HG02642 (cell line): ENCODE results near the gene VRK2.
"Not testable (repeated sequence)": the region's sequence is repeated elsewhere in the genome, so short reads cannot be mapped to it uniquely, and the experiment has no call there.

Experiments
- ATAC-seq: cut with Tn5 transposase; IDR thresholded peaks from one replicate; pipeline ENCODE4 v1.9.1; 2021; ENCODE audit warnings: mild to moderate bottlenecking; ENCODE audit not compliant: unreplicated experiment, poor library complexity

Gene VRK2

DNA sequence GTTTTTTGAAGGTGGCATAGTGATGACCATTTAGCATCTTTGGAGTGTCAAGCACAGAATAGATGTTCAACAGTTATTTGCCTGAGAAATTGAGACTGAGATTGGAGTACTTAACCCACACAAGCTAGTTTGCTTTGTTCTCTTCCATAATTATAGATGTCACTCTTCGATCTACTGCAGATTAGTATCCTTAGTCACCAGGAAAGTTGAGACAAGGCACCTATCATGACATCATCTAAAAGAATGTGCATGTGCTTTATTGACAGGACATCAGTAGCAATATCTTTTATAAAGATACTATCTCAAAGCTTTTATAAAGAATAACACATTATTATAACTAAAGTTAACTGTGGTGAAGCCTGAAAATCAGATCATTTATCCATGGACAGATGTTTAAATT is 6.4 kb downstream of the VRK2 start:
- no peak for ATAC-seq

DNA sequence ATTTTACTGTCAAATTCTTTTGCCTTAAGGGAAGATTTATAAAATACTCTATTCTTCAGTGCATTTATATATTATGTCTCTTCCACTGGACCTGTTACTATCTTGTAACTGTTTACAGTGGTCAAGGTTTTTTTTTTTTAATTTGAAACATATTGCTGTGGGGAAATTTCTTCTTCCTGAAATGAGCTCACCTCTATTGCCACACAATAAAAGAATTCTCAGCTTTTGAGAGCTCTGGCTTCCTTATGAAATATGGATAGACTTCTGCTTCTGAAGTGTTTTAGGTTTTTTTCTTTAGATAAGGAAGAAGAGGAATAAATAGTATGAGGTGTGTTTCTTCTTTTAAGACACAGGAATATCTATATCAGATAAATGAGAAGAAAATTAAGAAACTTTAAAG is 7.7 kb downstream of the VRK2 start:
- ATAC-seq: no peak

DNA sequence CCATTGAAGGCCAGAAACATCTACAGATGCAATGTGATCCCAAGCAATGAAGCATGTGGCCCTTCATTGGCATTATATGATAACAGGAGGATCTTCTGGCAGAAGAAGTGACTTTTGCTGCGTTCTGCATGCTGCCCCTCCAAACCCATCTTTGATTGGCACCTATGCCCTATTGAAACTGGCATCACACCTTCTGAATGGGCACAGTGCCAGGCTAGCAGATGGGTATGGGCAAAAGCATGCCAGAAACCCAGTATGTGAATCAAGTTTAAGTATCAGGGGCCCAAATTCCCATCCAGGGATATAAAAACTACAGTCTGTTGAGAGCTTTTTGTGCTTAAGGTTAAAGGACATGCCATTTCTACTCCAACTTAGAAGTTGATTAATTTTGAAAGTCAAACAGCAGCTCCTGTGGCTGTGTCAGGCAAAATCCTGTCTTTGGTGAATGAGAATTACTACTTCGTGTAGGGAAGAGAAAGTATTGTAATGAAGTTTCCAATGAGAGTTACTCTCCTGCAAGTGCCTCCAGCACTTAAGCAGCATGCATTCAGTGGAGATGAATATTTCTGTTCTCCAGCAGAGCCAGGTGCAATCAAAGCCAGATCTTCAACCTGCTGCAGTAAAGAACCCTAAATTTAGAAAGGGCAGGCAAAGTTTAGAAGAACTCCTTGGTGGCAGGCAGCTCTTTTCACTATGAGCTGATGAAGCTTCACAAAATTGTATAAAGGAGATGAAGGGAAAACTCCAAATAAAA is 8.6 kb downstream of the VRK2 start:
- ATAC-seq: no peak

DNA sequence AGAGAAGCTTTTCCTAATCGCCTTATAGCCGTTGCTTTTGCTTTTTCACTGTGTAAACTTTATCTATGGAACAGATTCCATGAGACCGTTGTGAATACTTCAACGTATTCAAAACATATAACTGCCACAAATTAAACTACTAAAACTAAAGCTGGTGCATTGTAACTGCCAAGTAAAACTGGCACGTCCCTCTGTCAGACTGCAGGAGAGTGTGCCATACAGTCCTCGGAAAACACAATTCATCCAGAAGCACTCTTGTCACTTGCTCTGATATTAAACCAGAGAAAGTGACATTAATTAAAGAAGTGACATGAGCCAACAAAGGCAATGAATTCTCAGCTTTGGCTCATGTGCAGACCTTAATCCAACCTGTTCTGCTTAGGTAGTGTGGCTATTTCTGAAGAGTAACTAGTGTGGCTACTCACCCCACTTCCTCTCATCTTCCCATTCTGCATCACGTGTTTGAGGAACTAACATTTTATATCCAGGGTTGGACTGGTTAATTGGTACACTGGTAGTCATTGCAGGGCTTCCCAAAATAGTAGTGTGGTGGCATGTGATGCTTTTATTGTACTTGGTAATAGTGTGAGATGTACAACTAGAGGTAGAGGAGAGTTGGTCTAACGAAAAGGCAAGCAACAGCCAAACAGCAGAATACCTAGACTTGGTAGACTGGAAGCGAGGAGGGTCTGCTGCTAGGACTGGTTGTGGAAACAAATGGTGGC is 9.7 kb downstream of the VRK2 start:
- no peak for ATAC-seq

DNA sequence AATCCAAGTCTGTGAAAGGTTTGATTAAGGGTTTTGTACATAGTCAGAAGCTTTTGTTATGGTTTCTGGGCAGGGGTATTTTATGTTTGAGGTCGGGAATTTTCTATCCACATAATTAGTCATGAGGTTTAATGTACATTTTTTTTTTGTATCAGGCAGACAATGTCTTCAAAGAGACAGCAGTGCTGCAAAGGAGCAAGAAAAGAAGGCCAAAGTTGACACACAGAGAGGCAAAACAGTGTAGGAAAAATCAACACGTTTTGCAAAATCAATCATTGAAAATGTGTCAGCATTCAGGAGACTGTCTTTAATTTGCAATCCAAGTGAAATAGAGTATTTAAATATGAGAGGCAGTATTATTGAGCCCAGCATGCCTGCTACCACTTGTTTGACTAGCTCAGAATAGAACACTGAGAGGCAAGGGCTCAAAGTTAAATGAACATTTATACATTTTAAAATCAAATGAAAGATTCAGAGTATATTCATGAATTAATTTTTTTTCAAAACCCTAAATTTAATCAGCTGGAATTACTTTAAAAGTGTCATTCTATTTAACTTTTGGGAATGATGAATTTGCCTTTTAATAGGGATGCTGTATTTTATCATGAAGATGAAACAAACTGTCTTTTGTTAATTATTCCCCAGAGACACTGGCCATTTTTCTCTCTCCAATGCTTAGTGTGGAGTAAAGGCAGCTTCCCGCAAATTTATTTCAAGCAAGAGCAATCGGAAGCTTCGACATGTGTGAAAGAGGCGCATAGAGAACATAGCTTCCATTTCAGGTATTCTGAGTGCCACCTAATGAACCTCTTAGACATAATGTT is 11.3 kb downstream of the VRK2 start:
- no peak for ATAC-seq

DNA sequence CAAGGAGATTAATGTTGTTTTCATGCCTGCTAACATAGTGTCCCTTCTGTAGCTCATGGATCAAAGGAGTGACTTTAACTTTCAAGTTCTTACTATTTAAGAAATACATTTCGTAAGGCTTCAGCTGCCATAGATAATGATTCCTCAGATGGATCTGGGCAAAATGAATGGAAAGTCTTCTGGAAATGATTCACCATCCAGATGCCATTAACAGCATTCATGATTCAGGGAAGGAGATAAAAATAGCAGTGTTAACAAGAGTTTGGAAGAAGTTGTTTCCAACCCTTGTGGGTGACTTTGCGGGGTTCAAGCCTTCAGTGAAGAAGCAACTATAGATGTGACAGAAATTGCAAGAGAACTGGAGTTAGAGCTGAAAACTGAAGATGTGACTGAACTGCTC is 17.0 kb downstream of the VRK2 start:
- no peak for ATAC-seq

DNA sequence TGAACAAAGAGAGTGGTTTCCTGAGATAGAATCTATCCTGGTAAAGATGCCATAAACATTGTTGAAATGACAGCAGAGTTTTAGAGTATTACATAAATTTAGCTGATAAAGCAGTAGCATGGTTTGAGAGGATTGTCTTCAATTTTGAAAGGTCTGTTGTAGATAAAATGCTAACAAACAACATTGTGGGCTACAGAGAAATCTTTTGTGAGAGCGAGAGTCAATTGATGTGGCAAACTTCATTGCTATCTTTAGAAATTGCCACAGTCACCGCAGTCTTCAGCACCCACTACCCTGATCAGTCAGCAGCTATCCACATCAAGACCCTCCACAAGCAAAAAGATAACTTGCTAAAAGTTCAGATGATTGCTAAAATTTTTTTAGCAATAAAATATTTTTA is 17.5 kb downstream of the VRK2 start:
- ATAC-seq: no peak

DNA sequence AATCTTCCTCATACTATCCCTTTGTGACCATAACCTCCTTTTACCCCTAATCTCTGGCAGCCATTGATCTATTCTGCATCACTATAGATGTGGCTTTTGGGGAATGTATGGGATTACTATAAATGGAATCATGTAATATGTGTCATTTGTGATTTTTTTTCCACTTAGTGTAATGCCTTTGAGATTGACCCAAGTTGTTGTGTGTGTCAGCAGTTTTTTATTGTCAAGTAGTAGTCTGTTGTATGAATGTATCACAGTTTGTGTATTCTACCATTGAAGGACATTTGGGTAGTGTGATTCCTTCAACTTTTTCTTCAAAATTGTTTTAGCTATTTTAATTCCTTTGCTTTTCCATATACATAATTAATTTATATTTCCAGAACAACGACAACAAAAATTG is 18.6 kb downstream of the VRK2 start:
- no peak for ATAC-seq

DNA sequence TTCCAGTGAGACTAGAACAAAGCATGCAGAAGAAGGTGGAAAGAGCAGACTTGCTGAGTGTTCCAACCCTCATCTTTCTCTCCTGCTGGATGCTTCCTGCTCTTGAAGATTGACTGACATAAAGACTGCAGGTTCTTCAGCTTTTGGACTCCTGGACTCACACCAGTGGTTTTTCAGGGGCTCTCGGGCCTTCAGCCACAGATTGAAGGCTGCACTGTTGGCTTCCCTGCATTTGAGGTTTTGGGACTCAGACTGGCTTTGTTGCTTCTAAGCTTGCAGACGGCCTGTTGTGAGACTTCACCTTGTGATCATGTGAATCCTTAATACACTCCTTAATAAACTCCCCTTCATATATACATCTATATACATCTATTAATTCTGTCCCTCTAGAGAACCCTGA is 20.4 kb downstream of the VRK2 start:
- no peak for ATAC-seq

DNA sequence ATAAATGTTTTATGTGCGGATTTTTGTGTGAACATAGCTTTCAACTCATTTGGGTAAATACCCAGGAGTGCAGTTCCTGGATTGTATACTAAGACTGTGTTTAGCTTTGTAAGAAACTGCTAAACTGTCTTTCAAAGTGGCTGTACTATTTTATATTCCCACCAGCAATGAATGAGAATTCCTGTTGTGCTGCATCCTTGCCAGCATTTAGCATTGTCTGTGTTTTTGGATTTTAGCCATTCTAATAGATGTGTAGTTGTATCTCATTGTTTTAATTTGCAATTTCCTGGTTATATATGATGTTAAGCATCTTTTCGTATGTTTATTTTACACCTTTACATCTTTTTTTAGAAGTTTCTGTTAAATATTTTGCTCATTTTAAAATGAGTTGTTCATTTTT is 24.2 kb downstream of the VRK2 start:
- ATAC-seq: no peak

DNA sequence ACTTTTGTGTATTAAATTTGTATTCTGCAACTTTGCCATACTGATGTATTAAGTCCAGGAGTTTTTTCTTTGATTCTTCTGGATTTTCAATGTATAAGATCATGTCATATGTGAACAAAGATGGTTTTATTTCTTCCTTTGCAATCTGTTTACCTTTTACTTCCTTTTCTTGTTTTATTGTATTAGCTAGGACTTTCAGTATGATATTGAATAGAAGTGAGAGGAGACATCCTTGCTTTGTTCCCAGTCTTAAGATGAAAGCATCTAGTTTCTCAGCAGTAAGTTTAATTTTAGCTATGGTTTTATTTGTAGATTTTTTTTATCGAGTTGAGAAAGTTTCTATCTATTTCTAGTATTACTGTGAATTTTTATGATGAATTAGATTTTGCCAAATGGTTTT is 25.5 kb downstream of the VRK2 start:
- ATAC-seq: no peak

DNA sequence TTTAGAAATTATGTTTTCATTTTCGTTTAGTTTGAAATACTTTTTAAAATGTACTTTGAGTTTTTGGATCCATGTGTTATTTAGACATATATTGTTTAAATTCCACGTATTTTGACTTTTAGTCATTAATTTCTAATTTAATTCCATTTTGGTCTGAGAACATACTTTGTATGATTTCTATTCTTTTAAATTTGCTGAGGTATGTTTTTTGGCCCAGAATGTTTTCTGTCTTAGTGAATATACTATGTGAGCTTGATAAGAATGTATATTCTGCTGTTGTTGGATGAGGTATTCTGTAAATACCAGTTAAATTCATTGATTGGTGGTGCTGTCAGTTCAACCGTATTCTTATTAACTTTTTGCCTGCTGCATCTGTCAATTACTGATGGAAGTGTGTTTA is 26.4 kb downstream of the VRK2 start:
- ATAC-seq: no peak

DNA sequence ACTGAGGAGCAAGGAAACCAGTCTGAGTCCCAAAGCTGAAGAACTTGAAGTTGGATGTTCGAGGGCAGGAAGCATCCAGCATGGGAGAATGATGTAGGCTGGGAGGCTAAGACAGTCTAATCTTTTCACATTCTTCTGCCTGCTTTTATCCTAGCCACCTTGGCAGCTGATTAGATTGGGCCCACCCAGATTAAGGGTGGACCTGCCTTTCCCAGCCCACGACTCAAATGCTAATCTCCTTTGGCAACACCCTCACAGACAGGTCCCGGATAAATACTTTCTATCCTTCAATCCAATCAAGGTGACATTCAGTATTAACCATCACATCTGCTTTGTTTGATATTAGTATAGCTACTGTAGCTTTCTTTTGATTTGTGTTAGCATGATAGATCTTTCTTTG is 27.1 kb downstream of the VRK2 start:
- ATAC-seq: no peak

DNA sequence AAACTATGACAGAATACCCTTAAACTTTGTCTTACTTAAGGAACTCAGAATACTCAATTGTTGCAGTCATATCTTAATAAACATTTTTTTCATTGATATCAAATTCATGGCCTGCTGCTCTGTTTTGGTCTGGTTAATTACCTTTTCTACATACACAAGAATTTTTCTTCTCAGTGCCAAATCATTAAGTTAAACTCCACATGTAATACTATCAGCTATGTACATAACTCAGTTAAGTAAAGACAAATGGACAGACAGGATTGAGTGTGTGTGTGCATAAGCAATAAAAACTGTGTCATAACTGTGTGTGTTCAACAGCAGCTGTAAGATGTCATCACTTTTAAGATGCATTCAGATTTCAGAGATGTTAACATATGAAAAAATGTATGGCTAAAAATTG is 34.4 kb downstream of the VRK2 start:
- ATAC-seq: no peak

DNA sequence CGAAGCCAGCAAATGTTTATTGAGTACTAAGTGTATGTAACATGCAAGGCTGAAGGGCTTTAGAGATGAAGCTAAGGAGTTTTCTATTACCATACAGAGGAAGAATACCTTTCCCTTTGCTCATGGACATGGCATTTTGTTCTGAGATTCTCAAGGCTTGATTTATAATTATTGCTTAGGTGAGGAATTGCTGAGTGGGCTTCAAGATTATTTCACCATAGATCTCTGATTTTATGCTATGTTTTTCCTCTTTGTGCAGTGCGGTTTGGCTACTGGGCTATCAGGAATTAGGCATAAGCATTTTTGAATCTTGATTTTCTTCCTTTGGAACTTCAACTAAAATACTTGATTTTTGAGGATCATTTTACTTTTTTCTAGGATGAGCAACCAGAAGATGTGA is 42.5 kb downstream of the VRK2 start:
- no peak for ATAC-seq

DNA sequence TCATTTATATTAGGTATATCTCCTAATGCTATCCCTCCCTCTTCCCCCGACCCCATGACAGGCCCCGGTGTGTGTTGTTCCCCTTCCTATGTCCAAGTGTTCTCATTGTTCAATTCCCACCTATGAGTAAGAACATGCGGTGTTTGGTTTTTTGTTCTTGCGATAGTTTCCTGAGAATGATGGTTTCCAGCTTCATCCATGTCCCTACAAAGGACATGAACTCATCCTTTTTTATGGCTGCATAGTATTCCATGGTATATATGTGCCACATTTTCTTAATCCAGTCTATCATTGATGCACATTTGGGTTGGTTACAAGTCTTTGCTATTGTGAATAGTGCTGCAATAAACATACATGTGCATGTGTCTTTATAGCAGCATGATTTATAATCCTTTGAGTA is 46.2 kb downstream of the VRK2 start:
- ATAC-seq: not testable (repeated sequence)

DNA sequence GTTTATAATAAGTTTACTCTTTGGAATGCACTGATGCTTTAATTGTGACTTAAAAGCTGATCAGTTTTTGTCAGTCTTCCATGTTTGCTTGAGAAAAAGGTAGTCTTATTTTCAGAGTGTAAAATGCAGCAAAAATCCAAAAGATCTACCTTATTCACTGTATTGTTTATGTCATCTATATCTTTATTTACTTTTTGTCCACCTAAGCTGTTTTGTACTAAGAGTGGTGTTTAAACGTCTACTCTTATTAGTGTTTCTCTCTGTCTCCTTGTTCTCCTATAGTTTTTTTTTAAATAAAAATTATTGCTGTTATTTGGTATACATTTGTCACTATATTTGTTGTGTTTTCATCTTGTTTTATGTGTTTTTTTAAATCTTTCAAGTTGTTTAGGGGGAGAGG is 50.4 kb downstream of the VRK2 start:
- no peak for ATAC-seq

DNA sequence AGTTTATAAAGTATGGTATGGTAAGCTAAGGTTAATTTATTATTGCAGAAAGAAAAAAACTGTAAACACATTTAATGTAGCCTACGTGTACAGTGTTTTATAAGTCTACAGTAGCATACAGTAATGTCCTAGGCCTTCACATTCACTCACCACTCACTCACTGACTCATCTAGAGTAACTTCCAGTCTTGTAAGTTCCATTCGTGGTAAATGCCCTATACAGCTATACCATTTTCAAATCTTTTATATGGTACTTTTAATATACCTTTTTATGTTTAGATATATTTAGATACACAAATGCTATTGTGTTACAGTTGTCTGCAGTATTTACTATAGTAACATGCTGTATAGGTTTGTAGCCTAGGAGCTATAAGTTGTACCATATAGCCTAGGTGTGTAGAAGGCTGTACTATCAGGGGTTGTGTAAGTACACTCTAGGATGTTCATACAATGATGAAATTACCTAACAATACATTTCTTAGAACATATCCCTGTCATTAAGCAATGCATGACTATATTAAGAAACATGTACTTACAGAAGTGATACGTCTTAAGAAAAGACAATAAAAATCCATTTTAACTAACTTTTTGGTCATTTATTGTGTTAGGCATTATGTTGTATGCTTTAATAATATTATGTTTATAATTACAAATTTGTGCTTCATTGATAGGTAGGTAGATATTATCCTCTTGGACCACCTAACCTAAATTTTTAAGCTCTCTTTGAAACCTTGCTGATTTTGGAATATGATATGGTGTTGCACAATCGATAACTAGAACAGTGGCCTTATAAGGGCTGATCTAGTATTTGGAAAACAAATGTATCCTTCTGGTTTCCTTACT is 51.9 kb downstream of the VRK2 start:
- ATAC-seq: no peak

DNA sequence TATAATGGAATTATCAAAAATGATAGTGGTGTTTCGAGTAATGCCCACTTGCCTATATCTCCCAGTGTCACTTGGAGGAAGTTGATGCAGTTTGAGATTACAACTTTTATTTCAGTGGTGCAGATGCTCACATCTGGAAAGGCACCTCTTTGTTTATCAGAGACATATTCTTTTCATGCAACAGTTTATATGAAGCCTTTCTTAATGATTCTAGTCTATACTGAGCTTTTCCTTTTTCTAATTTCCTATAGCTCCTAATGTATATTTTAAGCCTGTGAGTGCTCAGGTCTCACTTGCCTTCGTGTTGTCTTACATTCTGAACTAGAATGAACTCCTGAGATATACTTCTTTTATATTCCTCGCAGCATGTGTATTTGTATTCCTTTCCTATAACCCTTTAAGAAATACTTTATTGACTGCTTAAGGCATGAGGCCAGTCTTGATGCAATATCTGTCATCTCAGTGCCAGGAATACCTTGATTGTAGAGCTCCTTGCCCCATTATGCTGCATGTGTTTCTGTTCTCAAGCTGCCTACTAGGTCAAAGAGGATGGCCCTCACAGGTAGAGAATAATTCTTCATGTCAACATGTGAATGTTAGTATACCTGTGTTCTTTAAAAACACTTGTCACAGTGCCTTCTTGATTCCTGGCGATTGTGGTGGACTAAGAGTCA is 52.6 kb downstream of the VRK2 start:
- no peak for ATAC-seq

DNA sequence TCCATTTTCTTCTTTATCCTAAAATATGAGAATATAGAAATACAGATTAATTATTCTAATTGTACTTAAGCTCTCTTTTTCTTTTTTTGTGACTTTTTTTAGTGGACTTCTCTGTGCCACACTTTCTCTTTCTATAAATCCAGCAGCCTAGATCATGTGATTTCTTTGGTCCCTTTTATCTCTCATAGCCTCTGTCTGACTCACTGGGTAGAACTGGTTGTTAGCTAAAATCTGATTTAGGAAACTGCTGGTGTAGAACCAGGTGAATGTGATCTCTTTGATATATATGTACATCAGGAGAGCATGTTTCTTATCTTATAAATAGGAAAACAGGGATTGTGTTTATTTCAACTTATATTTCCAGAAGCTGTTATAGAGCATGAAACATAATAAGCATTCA is 54.9 kb downstream of the VRK2 start:
- no peak for ATAC-seq
